ENCODE measurements around the gene EHF.

DNA sequence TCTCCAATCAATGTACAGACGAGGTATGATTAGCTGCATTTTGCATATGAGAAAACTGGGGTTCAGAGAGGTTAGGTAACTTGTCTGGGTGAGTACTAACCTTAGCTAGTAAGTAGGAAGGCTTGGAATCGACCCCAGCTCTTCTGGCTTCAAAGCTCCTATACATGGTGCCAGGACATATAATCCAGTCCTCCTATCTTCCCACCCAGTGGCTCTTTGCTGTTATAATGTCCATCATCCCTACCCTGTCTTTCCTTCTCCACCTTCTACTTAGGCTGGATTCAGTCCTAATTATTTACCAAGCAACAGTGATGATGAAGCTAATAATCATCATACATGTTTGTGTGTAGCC lies 20.0 kb downstream of the EHF start:
- TF ChIP-seq, protein P1, sequence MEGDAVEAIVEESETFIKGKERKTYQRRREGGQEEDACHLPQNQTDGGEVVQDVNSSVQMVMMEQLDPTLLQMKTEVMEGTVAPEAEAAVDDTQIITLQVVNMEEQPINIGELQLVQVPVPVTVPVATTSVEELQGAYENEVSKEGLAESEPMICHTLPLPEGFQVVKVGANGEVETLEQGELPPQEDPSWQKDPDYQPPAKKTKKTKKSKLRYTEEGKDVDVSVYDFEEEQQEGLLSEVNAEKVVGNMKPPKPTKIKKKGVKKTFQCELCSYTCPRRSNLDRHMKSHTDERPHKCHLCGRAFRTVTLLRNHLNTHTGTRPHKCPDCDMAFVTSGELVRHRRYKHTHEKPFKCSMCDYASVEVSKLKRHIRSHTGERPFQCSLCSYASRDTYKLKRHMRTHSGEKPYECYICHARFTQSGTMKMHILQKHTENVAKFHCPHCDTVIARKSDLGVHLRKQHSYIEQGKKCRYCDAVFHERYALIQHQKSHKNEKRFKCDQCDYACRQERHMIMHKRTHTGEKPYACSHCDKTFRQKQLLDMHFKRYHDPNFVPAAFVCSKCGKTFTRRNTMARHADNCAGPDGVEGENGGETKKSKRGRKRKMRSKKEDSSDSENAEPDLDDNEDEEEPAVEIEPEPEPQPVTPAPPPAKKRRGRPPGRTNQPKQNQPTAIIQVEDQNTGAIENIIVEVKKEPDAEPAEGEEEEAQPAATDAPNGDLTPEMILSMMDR (IDR thresholded peaks at IDR 0.05; ENCODE audit: control extremely low read depth in 1 of 3, insufficient read depth in 1 of 3, low read depth in 1 of 3, low read length in 3 of 3), result no peak
- TF ChIP-seq KDM1A (IDR thresholded peaks at IDR 0.05; ENCODE audit: borderline replicate concordance, low read length), result no peak
- no peak for TF ChIP-seq CBX5 (IDR thresholded peaks at IDR 0.05; ENCODE audit: low read depth, low read length)
- no peak for TF ChIP-seq NANOG (IDR thresholded peaks at IDR 0.05; ENCODE audit: insufficient read depth, low read depth, low read length, poor library complexity, severe bottlenecking)
- TF ChIP-seq EZH2 (IDR thresholded peaks at IDR 0.05; ENCODE audit: low read depth, low read length, severe bottlenecking), result no peak
- TF ChIP-seq EP300 (IDR thresholded peaks at IDR 0.05; ENCODE audit: borderline replicate concordance in 1 of 2, low read depth in 2 of 2, low read length in 2 of 2), result no peak
- no peak for TF ChIP-seq RNF2 (IDR thresholded peaks at IDR 0.05; ENCODE audit: borderline replicate concordance, low read depth, low read length, missing control alignments, poor library complexity, severe bottlenecking)
- TF ChIP-seq SIX5 (IDR thresholded peaks at IDR 0.05; ENCODE audit: low read depth, low read length), result no peak
- TF ChIP-seq TEAD4 (IDR thresholded peaks at IDR 0.05; ENCODE audit: low read depth, low read length), result no peak
- no peak for TF ChIP-seq RBBP5 (IDR thresholded peaks at IDR 0.05; ENCODE audit: borderline replicate concordance, low read depth, low read length)
- TF ChIP-seq, protein P2, sequence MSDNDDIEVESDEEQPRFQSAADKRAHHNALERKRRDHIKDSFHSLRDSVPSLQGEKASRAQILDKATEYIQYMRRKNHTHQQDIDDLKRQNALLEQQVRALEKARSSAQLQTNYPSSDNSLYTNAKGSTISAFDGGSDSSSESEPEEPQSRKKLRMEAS (IDR thresholded peaks at IDR 0.05), result no peak
- no peak for TF ChIP-seq CREB1 (IDR thresholded peaks at IDR 0.05)
- TF ChIP-seq POLR2A (IDR thresholded peaks at IDR 0.05; ENCODE audit: control extremely low read depth in 1 of 2, low read depth in 2 of 2, low read length in 2 of 2), result no peak
- TF ChIP-seq CEBPB (IDR thresholded peaks at IDR 0.05; ENCODE audit: low read depth, low read length), result no peak
